GM23338 (cell line): ENCODE measurements around the gene WIPF1. TPM values are rescaled to one million over a fixed set of nuclear protein-coding genes. Genes with fewer than 3 reads are reported as not detected.

Experiments used
- ATAC-seq: fragments of 200-7000 bp; cut with Tn5 transposase; 3 replicates; pipeline ENCODE4 v1.9.1; 2020
- DNase-seq: peaks from one replicate; pipeline ENCODE4 v3.0.0-alpha.2; 2015; ENCODE audit warnings: low spot score
- H2AFZ ChIP-seq: fragments of 200-600 bp; sonication (generic); 2 replicates; pipeline ENCODE4 v1.8.0; 2016; ENCODE audit warnings: antibody characterized with exemption, mild to moderate bottlenecking, moderate library complexity
- H3F3A ChIP-seq: fragments of 200-600 bp; sonication (generic); replicated peaks from 2 replicates; pipeline ENCODE4 v1.8.0; 2017; ENCODE audit warnings: antibody characterized with exemption, mixed run types, low read depth
- H3K27ac ChIP-seq: fragments of 200-600 bp; sonication (generic); 2 replicates; pipeline ENCODE4 v1.6.1; 2016; ENCODE audit warnings: low read depth
- H3K27me3 ChIP-seq: fragments of 200-600 bp; sonication (generic); 2 replicates; pipeline ENCODE4 v1.8.0; 2016; ENCODE audit warnings: mild to moderate bottlenecking, mixed run types, moderate library complexity; ENCODE audit not compliant: insufficient read depth
- H3K36me3 ChIP-seq: fragments of 200-600 bp; sonication (generic); 2 replicates; pipeline ENCODE4 v1.8.0; 2016; ENCODE audit warnings: mild to moderate bottlenecking; ENCODE audit not compliant: insufficient read depth
- H3K4me1 ChIP-seq: fragments of 200-600 bp; sonication (generic); 2 replicates; pipeline ENCODE4 v1.8.0; 2016; ENCODE audit warnings: mild to moderate bottlenecking, moderate library complexity; ENCODE audit not compliant: insufficient read depth
- H3K4me2 ChIP-seq: fragments of 200-600 bp; sonication (generic); 2 replicates; pipeline ENCODE4 v1.7.1; 2017; ENCODE audit warnings: mixed run types
- H3K4me3 ChIP-seq: fragments of 200-600 bp; sonication (generic); 2 replicates; pipeline ENCODE4 v1.6.1; 2016; ENCODE audit warnings: mixed run types
- H3K79me2 ChIP-seq: fragments of 200-600 bp; sonication (generic); replicated peaks from 2 replicates; pipeline ENCODE4 v1.8.0; 2017; ENCODE audit warnings: mild to moderate bottlenecking; ENCODE audit not compliant: insufficient read depth
- H3K9me2 ChIP-seq: fragments of 200-600 bp; sonication (generic); 2 replicates; pipeline ENCODE4 v1.8.0; 2017; ENCODE audit not compliant: insufficient read depth
- H4K20me1 ChIP-seq: fragments of 200-600 bp; sonication (generic); replicated peaks from 2 replicates; pipeline ENCODE4 v1.8.0; 2017; ENCODE audit warnings: mild to moderate bottlenecking; ENCODE audit not compliant: insufficient read depth
- H3K27ac Mint-ChIP-seq: 2 replicates; pipeline ENCODE4 v1.8.0; 2020; ENCODE audit warnings: inconsistent platforms, mild to moderate bottlenecking, moderate library complexity, mixed read lengths
- H3K27me3 Mint-ChIP-seq: 3 replicates; pipeline ENCODE4 v1.8.0; 2022; ENCODE audit warnings: low read depth, mild to moderate bottlenecking, moderate library complexity, mixed read lengths, inconsistent platforms; ENCODE audit not compliant: insufficient read depth, poor library complexity
- H3K36me3 Mint-ChIP-seq: 3 replicates; pipeline ENCODE4 v1.8.0; 2021; ENCODE audit warnings: low read depth, mild to moderate bottlenecking, inconsistent platforms, moderate library complexity, mixed read lengths
- H3K4me1 Mint-ChIP-seq: 3 replicates; pipeline ENCODE4 v1.8.0; 2020; ENCODE audit warnings: mild to moderate bottlenecking, inconsistent platforms, mixed read lengths
- H3K4me3 Mint-ChIP-seq: 3 replicates; pipeline ENCODE4 v1.8.0; 2021; ENCODE audit warnings: moderate library complexity, mild to moderate bottlenecking, inconsistent platforms, mixed read lengths
- H3K9me3 Mint-ChIP-seq: 3 replicates; pipeline ENCODE4 v1.8.0; 2020; ENCODE audit warnings: moderate library complexity, mild to moderate bottlenecking, inconsistent platforms, mixed read lengths
- CREB1 ChIP-seq: fragments of 250-450 bp; sonication (Bioruptor Pico); IDR thresholded peaks from 2 replicates; pipeline ENCODE4 v1.5.0; 2020; ENCODE audit warnings: low read depth, mild to moderate bottlenecking, moderate library complexity
- EZH2phosphoT487 ChIP-seq: fragments of 200-600 bp; sonication (generic); IDR thresholded peaks from one replicate; pipeline ENCODE4 v1.8.1; 2018; ENCODE audit warnings: antibody characterized with exemption; ENCODE audit not compliant: unreplicated experiment
- JUNB ChIP-seq: IDR thresholded peaks from one replicate; pipeline ENCODE4 v1.6.1; 2016; ENCODE audit warnings: antibody characterized with exemption; ENCODE audit not compliant: unreplicated experiment
- POLR2AphosphoS5 ChIP-seq: IDR thresholded peaks from 2 replicates; pipeline ENCODE4 v1.6.1; 2016; ENCODE audit warnings: antibody characterized with exemption, low read depth
- ZNF114 ChIP-seq: fragments of 250-450 bp; sonication (Bioruptor Pico); IDR thresholded peaks from 2 replicates; pipeline ENCODE4 v1.5.0; 2020; ENCODE audit warnings: mild to moderate bottlenecking, moderate library complexity
- ZNF331 ChIP-seq: fragments of 250-450 bp; sonication (Bioruptor Pico); IDR thresholded peaks from 2 replicates; pipeline ENCODE4 v1.5.0; 2020; ENCODE audit warnings: low read depth, mild to moderate bottlenecking, moderate library complexity
- ZNF462 ChIP-seq: fragments of 250-450 bp; sonication (Bioruptor Pico); IDR thresholded peaks from 2 replicates; pipeline ENCODE4 v1.5.0; 2020; ENCODE audit warnings: mild to moderate bottlenecking, moderate library complexity
- polyA plus RNA-seq: library from polyadenylated mRNA; unstranded; fragments of >200 nt; fragmentation: Nextera tagmentation; extraction: Ambion mirVana; gene quantifications from 2 replicates; pipeline ENCODE4 v1.2.1, GENCODE V29; 2016
- total RNA-seq: library from RNA; depleted of rRNA; stranded (reverse); fragments of >200 nt; shearing (Covaris generic); gene quantifications from 2 replicates; pipeline ENCODE4 v1.2.3, GENCODE V29; 2014

Gene WIPF1
- total and polyA plus RNA-seq, 2 experiments from 2014 or later, result 3.0 to 6.0 TPM

- Histone ChIP-seq H3K9me2 (no peaks in the 10 kb centered on the region), H3K79me2 (no peaks in the 10 kb centered on the region), H2AFZ (no peak overlapping the region), H4K20me1 (no peaks in the 10 kb centered on the region), H3K36me3 (no peaks in the 10 kb centered on the region), H3K4me2 (no peak overlapping the region), H3K4me1 (no peaks in the 10 kb centered on the region), H3K4me3 (no peak overlapping the region), H3K27ac (no peak overlapping the region), H3F3A (no peaks in the 10 kb centered on the region), H3K27me3 (no peaks in the 10 kb centered on the region)
- Mint-ChIP-seq H3K4me1 (no peaks in the 10 kb centered on the region), H3K36me3 (peaks cover 6% of the 10 kb centered on the region; the same call in 2 of the 3 replicates), H3K27ac (no peak overlapping the region), H3K9me3 (peaks cover 11% of the 10 kb centered on the region), H3K4me3 (no peak overlapping the region), H3K27me3 (no peaks in the 10 kb centered on the region)
- DNase-seq, result no peak
- TF ChIP-seq ZNF114 (CRISPR knock-in tag) (no peak), CREB1 (no peak), POLR2AphosphoS5 (no peak), ZNF462 (CRISPR knock-in tag) (no peak)
- ATAC-seq, result peak; percentile 32; the same call in 2 of the 3 replicates
Observed at GRCh38 chr2:174602745-174603144, 5.1 kb upstream of the WIPF1 start.

- H3K27me3 ChIP-seq, result no peaks in the 10 kb centered on the region
- no peak overlapping the region for H2AFZ ChIP-seq
- H3K4me1 ChIP-seq, result no peaks in the 10 kb centered on the region
- Mint-ChIP-seq H3K27me3 (peaks cover 3% of the 10 kb centered on the region), H3K4me3 (no peak overlapping the region), H3K27ac (no peak overlapping the region), H3K36me3 (peaks cover 6% of the 10 kb centered on the region; the same call in 2 of the 3 replicates), H3K9me3 (peaks cover 11% of the 10 kb centered on the region), H3K4me1 (no peaks in the 10 kb centered on the region)
- H4K20me1 ChIP-seq, result no peaks in the 10 kb centered on the region
- DNase-seq, result no peak
- H3K79me2 ChIP-seq, result no peaks in the 10 kb centered on the region
- H3K4me3 ChIP-seq, result no peak overlapping the region
- no peak for ATAC-seq
- H3F3A ChIP-seq, result no peaks in the 10 kb centered on the region
- H3K36me3 ChIP-seq, result no peaks in the 10 kb centered on the region
- no peak overlapping the region for H3K27ac ChIP-seq
- H3K9me2 ChIP-seq, result no peaks in the 10 kb centered on the region
- no peak overlapping the region for H3K4me2 ChIP-seq
- no peak for TF ChIP-seq POLR2AphosphoS5
- TF ChIP-seq ZNF331 (CRISPR knock-in tag), result no peak
- no peak for TF ChIP-seq ZNF462 (CRISPR knock-in tag)
- TF ChIP-seq ZNF114 (CRISPR knock-in tag), result no peak
- TF ChIP-seq JUNB, result no peak
- TF ChIP-seq EZH2phosphoT487, result no peak
Observed at GRCh38 chr2:174600349-174600748, 2.7 kb upstream of the WIPF1 start.
